LHCN-M2 (cell line): Measurements from ENCODE around the gene RIMS1. TPM values are rescaled to one million over a fixed set of nuclear protein-coding genes. Genes with fewer than 3 reads are reported as not detected.
A peak's percentile ranks its signal among the peaks of the same experiment; 100 is the strongest.

Experiments used
- DNase-seq: peaks from one replicate; pipeline ENCODE4 v3.0.0-alpha.2; 2012; ENCODE audit warnings: low read depth
- total RNA-seq: library from RNA; depleted of rRNA; stranded (reverse); fragments of >200 nt; gene quantifications from 2 replicates; pipeline ENCODE4 v1.2.3, GENCODE V29; 2014

RIMS1 gene
- total RNA-seq, 1 experiment from 2014 or later: 1.9 TPM

DNA sequence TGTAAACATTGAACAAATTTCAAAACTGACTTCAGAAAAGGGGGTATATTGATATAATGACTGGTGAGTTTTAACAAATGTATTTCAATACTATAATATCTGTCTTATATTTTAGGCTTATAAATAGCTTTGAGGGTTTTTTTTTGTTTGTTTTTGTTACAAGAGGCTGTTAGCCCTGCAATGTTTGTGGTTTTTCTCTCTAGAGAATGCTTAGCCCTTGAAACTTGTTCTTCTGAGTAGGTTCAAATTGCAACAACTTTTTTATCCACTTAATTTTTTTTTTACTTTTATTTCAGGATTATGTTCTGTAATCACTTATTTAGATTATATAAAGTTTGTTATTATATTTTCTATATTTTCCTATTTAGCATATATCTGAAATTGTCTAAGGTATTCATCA lies 333.2 kb downstream of the RIMS1 start:
- peak; percentile 57 for DNase-seq

DNA sequence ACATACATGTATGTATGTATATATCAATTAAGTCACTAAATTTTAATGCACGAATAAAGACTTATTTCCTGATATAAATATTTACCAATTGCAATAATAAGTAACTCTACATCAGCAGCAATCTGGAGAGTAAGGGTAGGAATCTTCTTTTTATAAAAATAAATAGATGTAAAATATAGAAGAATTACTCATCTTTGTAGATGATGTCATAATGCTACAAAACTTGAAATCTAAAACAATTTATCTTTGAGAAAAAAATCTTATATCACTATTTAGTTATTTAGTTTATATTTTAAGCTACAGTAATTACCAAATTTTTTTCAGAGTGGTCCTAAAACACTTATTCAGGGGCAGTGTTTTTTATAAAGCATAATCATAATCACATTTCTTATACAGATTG lies 351.7 kb downstream of the RIMS1 start:
- no peak for DNase-seq

DNA sequence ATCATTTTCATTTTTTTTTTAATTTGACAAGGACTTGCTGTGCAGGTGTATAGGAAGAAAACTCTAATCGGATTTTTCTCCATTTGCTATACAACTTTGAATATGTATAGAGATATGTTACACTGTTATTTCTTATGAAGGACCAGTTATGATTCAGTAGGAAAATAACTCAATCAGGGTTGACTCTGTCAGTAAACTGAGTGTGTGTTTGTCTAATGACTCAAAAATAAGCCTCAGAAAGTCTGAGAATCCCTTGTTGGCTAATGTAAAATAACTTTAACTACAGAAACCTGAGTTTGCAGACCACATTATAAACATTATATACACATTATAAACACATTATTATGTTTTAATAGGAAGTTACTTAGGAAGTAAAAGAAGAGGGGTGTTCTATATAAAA lies 352.6 kb downstream of the RIMS1 start:
- peak; percentile 21 for DNase-seq

DNA sequence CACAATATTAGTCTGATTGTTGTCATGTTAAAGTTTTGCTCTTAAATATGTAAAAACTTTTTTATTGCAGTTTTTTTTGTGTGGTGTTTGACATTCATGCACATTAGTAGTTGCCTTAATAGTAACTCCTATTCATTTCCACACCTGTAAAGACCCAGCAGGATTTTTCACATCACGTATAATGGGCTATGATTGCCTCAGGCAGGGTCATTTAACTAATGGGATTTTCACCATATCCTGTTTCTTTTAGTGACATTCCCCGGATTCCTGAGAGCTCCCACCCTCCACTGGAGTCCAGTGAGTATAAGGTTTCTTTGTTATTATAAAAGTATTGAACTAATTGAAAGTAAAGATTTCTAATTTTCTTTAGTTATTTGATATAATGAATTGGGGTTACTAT lies 359.2 kb downstream of the RIMS1 start:
- DNase-seq: peak; percentile 4

DNA sequence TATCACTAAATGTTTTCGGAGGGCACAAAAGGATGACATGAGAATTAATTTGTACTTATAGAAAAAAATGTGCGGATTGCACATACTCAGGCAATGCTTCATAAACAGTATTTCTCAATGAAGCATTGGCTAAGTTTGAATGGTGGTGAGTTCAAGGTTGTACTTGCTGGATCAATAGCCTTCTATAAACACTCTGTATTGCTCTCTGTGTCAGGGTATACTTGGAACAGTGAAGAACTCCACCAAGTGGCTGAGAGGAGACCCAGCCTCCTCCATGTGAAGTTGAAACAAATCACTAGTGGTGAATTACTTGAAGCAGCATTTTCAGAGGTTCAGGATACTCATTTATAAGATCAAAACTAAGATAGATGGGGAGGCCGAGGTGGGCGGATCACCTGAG lies 360.6 kb downstream of the RIMS1 start:
- peak; percentile 15 for DNase-seq

DNA sequence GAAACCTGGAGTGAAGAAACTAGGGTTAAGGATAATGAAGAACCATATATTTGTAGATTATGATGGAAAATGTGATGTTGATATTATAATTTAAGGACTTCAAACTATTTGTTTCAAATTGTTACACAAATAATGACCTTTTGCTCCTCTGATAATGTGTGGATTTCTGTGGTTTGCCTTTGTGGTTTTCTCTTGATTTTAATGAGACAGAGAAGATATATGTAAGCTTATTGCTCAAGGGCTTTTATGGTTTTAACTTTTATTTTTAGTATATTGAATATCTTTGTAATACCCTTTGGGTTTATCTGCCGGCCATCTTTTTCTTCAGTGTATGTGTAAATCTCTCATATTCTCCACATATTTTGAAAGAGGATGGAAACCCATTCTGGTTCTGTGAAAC lies 362.3 kb downstream of the RIMS1 start:
- peak; percentile 11 for DNase-seq

DNA sequence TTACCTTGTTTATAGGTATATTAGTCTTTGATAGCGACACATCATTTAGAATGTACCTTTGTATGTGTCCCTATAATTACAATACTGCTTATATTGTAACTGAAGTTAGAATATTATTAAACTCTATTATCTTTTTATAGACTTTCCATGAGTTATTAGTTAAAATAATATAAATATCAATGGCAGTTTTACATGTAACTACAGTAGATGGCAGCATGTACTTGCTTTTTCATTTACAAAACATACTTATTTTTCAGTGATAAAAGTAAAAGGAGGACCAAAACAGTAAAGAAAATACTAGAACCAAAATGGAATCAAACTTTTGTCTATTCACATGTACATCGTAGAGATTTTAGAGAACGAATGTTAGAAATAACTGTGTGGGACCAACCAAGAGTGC lies 364.3 kb downstream of the RIMS1 start:
- DNase-seq: peak; percentile 19

DNA sequence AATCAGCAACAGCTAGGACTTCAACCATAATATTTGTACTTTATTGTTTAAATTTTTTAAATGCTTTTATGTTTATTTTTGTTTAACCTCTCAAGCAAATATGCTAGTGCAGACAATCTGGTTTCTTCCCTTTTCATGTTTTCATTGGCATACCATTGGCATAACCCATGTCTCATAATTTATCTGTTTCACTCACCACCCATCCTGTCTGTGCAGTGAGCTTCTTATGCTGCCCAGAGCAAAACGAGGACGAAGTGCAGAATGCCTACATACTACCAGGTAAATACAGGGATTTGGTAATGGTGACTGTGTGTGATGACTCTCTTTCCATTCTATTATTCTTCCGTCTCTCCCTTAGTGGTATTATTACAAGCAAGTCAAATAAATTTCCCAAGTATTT lies 374.1 kb downstream of the RIMS1 start:
- DNase-seq: peak; percentile 49

DNA sequence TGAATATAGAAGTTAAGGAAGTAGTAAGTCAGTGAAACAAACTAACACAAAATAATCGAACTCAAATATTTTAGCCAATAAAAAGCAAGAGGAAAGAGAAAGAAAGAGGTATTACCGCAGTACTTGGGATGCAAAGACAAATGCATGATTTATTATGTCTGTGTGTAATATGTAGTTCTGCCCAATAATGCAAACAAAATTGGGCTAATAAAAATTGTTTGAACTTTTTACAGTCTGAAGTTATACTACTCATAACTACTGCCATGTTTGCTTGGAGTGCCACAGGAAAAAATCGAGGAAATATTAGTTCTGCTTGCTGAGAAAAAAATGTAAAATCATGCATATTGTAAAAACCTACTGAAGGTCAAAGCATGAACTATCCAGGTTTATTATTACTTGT lies 375.2 kb downstream of the RIMS1 start:
- no peak for DNase-seq

DNA sequence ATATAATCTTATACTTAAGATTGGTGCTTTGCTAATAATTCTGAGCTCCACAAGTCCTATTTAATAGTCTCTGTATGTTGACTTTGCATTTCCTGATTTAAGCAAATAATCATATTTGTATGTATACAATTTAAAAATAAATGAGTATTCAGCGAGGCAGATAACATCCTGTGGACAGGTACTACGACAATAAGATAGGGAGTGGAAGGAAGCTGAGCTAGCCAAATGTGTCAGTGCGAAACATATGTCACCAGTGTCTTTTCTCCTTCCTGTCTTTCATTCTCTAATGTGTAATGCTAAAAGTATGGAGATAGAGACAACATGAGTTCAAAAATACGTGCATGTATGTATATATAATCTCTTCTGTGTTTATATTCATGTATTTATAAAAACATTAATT lies 375.9 kb downstream of the RIMS1 start:
- DNase-seq: no peak

DNA sequence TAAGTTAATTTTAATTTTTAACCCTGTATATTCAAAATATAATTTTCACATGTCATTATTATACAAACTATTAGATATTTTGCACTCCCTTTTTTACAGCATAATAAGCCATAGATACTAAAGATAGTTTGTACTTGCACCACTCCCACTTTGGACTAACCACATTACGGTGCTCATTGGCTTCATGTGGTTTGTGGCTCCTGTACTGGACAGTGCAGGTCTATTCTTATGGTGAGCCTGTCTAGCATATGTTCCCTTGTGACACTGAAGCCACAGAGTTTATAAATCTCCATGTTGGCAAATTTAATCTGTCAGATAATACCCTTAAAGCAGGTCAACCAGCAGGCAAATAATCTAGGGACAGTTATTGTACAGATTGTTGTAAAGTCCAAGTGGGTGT lies 381.1 kb downstream of the RIMS1 start:
- DNase-seq: peak; percentile 44

DNA sequence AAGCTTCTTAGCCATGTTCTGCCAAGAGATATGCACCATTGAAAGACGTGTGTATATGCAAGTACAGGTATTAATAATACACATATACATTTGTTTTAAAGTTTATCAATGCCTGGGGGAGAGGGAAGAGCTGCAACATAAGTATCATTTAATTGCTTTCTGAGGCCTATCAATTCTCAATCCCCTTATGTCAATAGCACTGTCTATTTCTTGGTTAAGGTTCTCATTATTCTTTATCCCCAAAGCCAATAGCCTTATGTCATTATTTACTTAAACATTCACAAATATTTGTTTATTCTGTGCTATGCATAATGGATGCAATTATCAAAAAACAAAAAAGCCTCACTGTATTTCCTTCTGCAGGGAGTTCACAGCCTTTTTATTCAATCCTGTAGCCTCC lies 385.2 kb downstream of the RIMS1 start:
- DNase-seq: no peak

DNA sequence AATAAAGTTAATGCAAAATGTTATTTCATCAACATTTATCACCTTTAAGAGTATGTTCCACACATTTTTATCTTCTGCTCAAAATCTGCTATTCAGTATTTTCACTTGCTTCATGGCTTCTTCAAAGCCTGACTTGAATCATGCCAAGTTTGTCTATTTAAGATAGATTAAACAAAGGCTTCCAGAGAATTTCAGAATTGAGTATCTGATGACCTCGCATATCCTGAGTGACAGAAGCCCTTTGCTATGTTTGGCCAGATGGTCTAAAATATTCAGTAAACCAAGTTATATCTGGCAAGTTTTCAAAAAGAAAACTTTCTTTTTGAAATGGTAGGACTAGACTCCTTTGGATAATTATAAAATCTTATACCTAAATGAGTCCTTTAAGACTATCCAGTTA lies 386.6 kb downstream of the RIMS1 start:
- DNase-seq: peak; percentile 73

DNA sequence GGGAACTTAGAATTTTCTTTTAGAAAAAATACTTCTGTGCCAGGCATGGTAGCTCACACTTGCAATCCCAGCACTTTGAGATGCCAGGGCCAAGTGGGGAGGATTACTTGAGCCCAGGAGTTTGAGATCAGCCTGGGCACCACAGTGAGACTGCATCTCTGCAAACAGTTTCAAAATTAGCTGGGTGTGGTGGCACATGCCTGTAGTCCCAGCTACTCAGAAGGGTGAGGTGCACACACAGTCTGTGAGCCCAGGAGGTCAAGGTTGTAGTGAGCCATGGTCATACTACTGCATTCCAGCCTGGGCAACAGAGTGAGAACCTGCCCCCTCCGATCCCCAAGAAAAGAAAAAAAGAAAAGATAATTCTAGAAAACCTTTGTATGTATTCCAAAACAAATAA lies 389.5 kb downstream of the RIMS1 start:
- DNase-seq: no peak

DNA sequence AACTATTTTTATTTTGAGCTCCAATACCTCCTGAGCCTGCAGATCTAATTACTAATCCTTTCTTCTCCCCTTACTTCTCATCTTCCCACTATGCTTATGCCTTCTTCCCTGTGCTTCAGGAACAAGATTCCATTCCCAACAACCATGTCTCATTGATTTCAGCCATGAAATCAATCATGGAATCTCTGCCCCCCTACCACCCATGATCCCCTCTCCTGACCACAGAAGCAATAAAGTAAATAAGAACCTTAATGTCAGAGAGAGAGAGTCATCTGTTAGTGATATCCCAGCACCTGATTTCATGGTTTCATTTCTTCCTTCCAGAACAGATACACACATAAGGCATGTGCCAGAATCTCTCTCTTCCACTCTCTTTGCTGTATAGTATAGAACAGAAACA lies 395.9 kb downstream of the RIMS1 start:
- DNase-seq: no peak

DNA sequence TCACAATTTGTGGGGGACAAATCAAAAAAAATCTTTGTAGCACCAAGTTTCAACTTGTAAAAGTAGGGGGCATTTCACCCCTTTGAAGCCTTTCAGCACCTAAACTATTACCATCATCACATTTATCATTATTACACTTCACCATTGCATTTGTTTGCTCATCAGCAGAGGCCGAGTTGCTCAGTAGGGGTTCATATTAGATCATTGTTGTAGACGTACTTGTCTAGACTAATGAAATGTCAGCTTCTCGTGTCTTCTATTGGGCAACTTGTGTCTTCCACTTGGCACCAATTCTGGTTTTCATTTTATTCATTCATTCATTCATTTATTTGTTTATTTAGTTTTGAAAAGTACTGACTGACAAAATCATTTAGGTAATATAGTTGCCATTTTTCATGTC lies 397.2 kb downstream of the RIMS1 start:
- no peak for DNase-seq

DNA sequence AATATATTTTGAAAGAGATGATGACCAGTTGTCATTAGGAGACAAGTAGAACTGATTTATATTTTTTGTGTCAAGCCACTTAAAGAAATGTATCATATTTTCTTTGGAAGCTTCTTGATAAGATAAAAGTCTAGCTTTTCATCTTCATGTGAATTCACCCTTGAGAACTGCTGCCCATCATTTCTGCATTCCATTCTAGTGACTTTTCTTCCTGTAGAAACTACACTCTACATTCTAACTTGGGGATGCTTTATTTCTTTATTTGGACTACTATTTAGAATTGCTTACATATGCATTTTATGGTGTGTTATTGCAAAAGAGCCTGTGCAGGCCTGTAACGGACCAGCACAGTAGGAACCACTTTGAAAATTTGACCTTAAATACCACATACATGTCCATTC lies 400.6 kb downstream of the RIMS1 start:
- DNase-seq: peak; percentile 61

DNA sequence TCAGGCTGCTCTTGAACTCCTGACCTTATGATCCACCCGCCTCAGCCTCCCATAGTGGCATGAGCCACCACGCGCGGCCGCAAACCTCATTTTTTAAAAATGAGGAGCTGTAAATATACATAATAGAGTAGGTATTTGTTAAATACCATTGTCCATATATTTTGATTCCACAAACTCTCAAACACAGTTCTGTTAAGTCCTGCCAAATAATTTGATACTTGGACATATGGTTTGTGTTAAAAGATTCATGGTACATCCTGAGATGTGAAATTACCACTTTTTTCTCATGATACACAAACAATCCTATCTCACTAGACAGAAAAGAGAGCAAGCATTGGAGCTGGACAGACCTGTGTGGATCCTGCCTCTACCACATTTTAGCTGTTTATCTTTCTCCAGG lies 401.5 kb downstream of the RIMS1 start:
- DNase-seq: no peak

DNA sequence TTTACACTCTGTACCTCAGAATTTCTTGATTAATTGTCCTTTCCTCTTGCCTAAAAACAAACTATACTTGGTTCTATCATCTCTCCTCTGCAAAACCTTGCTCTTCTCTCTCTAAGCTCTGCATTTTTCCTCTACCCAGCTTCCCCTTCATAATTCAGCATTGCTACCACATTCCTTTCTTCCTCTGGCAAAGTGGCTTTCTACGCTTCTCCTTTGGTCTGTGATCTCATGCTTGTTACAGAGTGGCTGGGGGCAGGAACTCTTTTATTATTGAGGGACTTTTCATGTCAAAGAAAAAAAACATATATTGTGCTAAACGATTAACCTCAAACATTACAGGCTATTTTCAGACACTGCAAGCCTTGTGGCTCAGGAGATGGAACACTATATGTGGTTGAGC lies 402.2 kb downstream of the RIMS1 start:
- DNase-seq: no peak

DNA sequence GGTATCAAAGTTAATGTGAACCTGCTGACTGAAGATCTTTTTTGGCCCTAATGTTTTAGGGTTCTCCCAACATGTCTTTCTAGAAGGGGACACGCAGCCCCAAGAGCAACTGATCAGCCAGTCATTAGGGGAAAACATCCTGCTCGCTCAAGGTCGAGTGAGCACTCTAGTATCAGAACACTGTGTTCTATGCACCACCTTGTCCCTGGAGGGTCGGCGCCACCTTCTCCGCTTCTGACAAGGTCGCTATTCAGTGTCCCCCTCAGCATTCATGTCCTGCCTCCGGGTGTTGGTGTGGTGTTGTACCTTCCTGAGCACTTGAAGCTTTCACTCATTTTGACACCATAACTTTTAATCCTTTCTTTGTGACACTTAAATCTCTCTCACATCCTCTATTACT lies 404.3 kb downstream of the RIMS1 start:
- no peak for DNase-seq

DNA sequence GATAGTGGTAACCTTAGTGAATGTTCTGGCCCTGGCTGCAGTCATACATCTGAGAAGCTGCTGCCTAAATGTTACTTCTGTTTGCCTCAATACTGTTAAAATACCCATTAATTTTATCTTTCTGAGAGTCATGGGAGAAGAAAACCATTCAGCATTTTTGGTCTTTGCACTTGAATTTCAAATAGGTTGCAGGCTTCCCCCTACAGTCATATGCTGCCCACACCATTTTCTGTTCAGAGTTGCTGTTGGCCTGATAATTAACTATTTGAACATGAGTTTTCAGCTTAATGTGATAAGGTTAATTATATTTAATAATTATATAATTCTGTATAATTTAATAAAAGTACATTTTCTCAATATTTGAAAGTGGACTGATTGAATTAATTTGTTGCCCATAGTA lies 410.0 kb downstream of the RIMS1 start:
- DNase-seq: no peak

DNA sequence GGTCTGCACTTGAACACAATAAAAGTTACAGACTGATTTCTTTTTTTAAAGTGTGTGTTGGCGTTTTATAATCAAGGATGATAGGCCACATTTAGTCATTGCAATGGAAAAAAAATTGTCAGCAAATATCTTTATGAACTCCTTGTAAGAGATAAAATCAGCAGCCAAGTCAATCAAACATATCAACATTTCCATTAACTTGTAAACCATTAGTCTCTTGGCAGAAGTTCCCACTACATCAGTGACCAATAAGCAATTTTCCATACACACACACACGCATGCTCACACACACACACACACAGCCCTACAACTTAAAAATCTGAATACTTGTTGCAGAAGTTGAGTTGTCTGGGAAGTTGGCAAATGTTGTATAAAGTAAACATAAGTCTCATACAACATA lies 419.6 kb downstream of the RIMS1 start:
- DNase-seq: no peak

DNA sequence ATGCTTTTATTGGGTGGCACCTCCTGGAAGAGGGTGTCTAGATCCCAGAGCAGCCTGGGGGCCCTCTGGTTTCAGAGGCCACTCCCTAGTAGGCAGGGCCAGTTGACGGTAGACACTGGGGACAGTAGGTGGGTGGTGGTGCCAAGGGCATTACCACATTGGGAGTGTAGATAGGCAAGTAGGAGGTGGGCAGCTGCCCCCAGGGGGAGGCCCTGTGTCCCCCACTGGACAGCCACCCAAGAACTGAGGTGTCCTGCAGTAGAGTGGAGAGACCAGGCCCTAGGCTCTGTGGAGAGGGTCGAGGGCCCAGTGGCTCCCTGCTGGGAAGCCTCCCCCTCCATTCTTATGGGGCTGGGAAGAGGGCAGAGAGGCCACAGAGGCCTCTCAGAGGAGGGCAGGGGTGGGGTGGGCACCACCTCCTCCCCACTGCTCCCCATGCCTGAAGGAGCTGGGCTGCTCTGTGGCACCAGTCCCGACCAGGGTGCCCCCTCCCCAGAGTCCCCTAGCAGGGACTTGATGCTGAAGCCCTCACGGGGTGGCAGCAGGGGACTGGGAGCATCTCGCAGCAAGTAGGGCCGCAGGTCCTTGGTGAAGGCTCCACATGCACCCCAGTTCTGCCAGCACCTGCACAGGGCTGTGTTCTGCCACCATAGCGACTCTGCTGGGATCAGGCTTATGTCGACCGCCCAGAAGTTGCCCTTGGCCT lies 430.5 kb downstream of the RIMS1 start:
- no peak for DNase-seq

DNA sequence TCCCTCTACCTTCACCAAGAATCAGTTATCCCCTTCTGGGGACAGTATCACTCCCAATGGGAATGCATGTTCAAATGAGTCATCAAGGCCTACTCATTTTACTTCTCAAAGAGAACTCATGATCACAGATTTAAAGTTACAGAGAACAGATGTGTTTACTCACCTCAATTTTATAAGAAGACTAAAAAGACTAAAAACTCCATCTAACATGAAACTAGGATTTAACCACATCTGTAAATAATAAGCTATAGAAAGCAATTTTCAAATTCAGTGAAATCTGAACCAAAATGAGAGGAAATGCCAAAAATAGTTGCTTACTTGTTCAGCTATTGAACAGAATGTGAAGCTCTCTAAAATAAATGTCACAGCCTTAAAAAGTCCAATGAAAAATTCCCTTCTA lies 435.4 kb downstream of the RIMS1 start:
- DNase-seq: peak; percentile 77
